Naive thymus-derived CD4-positive, alpha-beta T cell (primary cell): ENCODE measurements around the gene HMCES. TPM values are rescaled to one million over a fixed set of nuclear protein-coding genes. Genes with fewer than 3 reads are reported as not detected.

Source experiments
- ATAC-seq: fragments of 150-1000 bp; cut with Tn5 transposase; 2 replicates; pipeline ENCODE4 v1.10.0; 2021; ENCODE audit warnings: mild to moderate bottlenecking, moderate library complexity
- CTCF ChIA-PET: fragments of 350-600 bp; sonication (Branson Sonifier 250); formaldehyde crosslinking; loops from one replicate; lab custom pipeline; 2021; ENCODE audit warnings: antibody characterized with exemption; lab: Charles Lee
- POLR2A ChIA-PET: fragments of 350-600 bp; sonication (Branson Sonifier 250); formaldehyde crosslinking; loops from one replicate; lab custom pipeline; 2021; ENCODE audit warnings: antibody characterized with exemption, inconsistent platforms; lab: Charles Lee
- DNase-seq, 9 donors: peaks; one replicate each; pipeline versions ENCODE4 v3.0.0 to v3.0.0-alpha.2; 2020 to 2022; ENCODE audit warnings: mixed read lengths in 1 of 9
- H3K27ac ChIP-seq: one replicate; pipeline ENCODE4 v1.7.0; 2013; ENCODE audit warnings: mild to moderate bottlenecking, low read depth, low read length, moderate library complexity
- H3K27me3 ChIP-seq, 2 donors: one replicate each; pipeline ENCODE4 v1.7.0; 2013; ENCODE audit warnings: low read length in 2 of 2, mild to moderate bottlenecking in 2 of 2, moderate library complexity in 2 of 2; ENCODE audit not compliant: control insufficient read depth in 2 of 2, insufficient read depth in 2 of 2
- H3K36me3 ChIP-seq, 3 experiments: 1 replicate in 2 of 3; 2 replicates in 1 of 3; pipeline ENCODE4 v1.7.0; 2013; ENCODE audit warnings: low read length in 3 of 3, mild to moderate bottlenecking in 3 of 3, moderate library complexity in 1 of 3; ENCODE audit not compliant: insufficient read depth in 3 of 3, control insufficient read depth in 2 of 3
- H3K4me1 ChIP-seq, 2 donors: one replicate each; pipeline ENCODE4 v1.7.0; 2013; ENCODE audit warnings: low read length in 2 of 2, mild to moderate bottlenecking in 2 of 2, moderate library complexity in 1 of 2; ENCODE audit not compliant: control insufficient read depth in 2 of 2, insufficient read depth in 2 of 2
- H3K4me3 ChIP-seq: 2 replicates; pipeline ENCODE4 v1.7.0; 2013; ENCODE audit warnings: mild to moderate bottlenecking, low read length
- H3K9me3 ChIP-seq, 3 experiments: 1 replicate in 2 of 3; 2 replicates in 1 of 3; pipeline ENCODE4 v1.7.0; 2013; ENCODE audit warnings: low read length in 3 of 3; ENCODE audit not compliant: control insufficient read depth in 2 of 3
- H3K27ac Mint-ChIP-seq, 9 donors: one replicate each; pipeline ENCODE4 v1.8.0; 2020 to 2022; ENCODE audit warnings: mixed read lengths in 9 of 9, mild to moderate bottlenecking in 8 of 9, moderate library complexity in 5 of 9, inconsistent platforms in 2 of 9
- H3K27me3 Mint-ChIP-seq, 5 donors: one replicate each; pipeline ENCODE4 v1.8.0; 2021 to 2022; ENCODE audit warnings: mixed read lengths in 5 of 5, mild to moderate bottlenecking in 1 of 5
- H3K36me3 Mint-ChIP-seq, 5 donors: one replicate each; pipeline ENCODE4 v1.8.0; 2020 to 2022; ENCODE audit warnings: mixed read lengths in 5 of 5, mild to moderate bottlenecking in 3 of 5, inconsistent platforms in 1 of 5
- H3K4me1 Mint-ChIP-seq, 7 donors: one replicate each; pipeline ENCODE4 v1.8.0; 2020 to 2022; ENCODE audit warnings: mixed read lengths in 7 of 7, mild to moderate bottlenecking in 3 of 7, inconsistent platforms in 1 of 7
- H3K4me3 Mint-ChIP-seq, 10 donors: one replicate each; pipeline ENCODE4 v1.8.0; 2020 to 2022; ENCODE audit warnings: mild to moderate bottlenecking in 10 of 10, mixed read lengths in 10 of 10, moderate library complexity in 6 of 10, inconsistent platforms in 2 of 10
- H3K9me3 Mint-ChIP-seq, 11 donors: one replicate each; pipeline ENCODE4 v1.8.0; 2020 to 2022; ENCODE audit warnings: mixed read lengths in 11 of 11, mild to moderate bottlenecking in 4 of 11, inconsistent platforms in 1 of 11, moderate library complexity in 1 of 11
- intact Hi-C, 2 donors: fragments of 100-400 bp; cut with micrococcal nuclease; formaldehyde crosslinking; loops; one replicate each; pipeline ENCODE4 v1.15.1; 2023
- polyA plus RNA-seq, 2 donors: library from polyadenylated mRNA; unstranded; fragments of 300-500 nt; fragmentation: Illumina TruSeq; gene quantifications; one replicate each; pipeline ENCODE4 v1.2.3, GENCODE V29; 2021
- total RNA-seq, 6 experiments: library from RNA in 5 of 6; stranded (reverse) in 5 of 6; gene quantifications; 1 replicate in 5 of 6; 2 replicates in 1 of 6; pipeline ENCODE4 v1.2.3 and lab custom pipeline; 2021 to 2026

HMCES gene
- total RNA-seq (10 to 100 TPM; 45.7 to 56.4 (median 52.5) TPM), polyA plus RNA-seq (100 to 1,000 TPM in 1 of 2 donors, 10 to 100 TPM in 1; 85.3 to 135 TPM), total RNA-seq (lab: John Stamatoyannopoulos, UW) (94.5 reads per million, percentile 83 among the genes with 10 or more reads in this experiment)

GRCh38 chr3:129278439-129278965 is at the start of gene HMCES:
Gene HMCES (plus strand): TSS chr3:129278870. CDS start chr3:129279733, 863 bp downstream.
- no peaks in the 10 kb centered on the region for H3K9me3 ChIP-seq
- peak; percentile 92 to 98 (median 95) for DNase-seq
- H3K4me1 ChIP-seq: peaks cover 14 to 29% of the 10 kb centered on the region in 2 donors
- H3K4me3 ChIP-seq: peak within 1 kb of the TSS; percentile 99
- ChIA-PET CTCF (interaction anchor here (3.2 kb wide), 1 partner anchor 38 kb away, joined by 19 read pairs; a partner anchor contains a TSS), POLR2A (interaction anchor here (0.6 to 9.0 kb wide), 12 partner anchors 10 to 598 kb away, joined by 3 to 251 read pairs (median 5); partner anchors contain the start of genes COPG1 and RAB43)
- Mint-ChIP-seq H3K27ac (peak within 1 kb of the TSS; percentile 89 to 100 (median 98)), H3K36me3 (peaks cover 0 to 27% (median 7%) of the 10 kb centered on the region in 5 donors), H3K9me3 (no peaks in the 10 kb centered on the region), H3K27me3 (no peaks in the 10 kb centered on the region), H3K4me3 (peak within 1 kb of the TSS; percentile 95 to 99 (median 98)), H3K4me1 (peaks cover 21 to 50% (median 37%) of the 10 kb centered on the region in 7 donors)
- ATAC-seq: peak; percentile 98
- peak within 1 kb of the TSS; percentile 99 for H3K27ac ChIP-seq
- H3K27me3 ChIP-seq: no peaks in the 10 kb centered on the region
- H3K36me3 ChIP-seq: peaks cover 0 to 45% (median 8%) of the 10 kb centered on the region in 3 experiments
- intact Hi-C loops: loop anchor here (1.0 to 10.0 kb wide), 14 partner anchors 29 to 1226 kb away; partner anchors contain the start of genes COPG1 (in 2 of the 2), IFT122 (in 2 of the 2), ISY1 (in 2 of the 2) and TMCC1 (in 2 of the 2)

GRCh38 chr3:129228891-129229585 is 49.6 kb upstream of the HMCES start:
- peak overlapping the region in 3 of 9 donors; percentile 55 to 92 (median 56) for H3K27ac Mint-ChIP-seq
- H3K4me1 ChIP-seq: peaks cover 0 to 11% of the 10 kb centered on the region in 2 donors
- CTCF ChIA-PET: interaction anchor here (0.5 kb wide), 1 partner anchor 258 kb away, joined by 5 read pairs; no protein-coding TSS in a partner anchor

GRCh38 chr3:129230311-129231019 is 48.2 kb upstream of the HMCES start:
- Mint-ChIP-seq H3K4me1 (peaks cover 14 to 78% (median 35%) of the 10 kb centered on the region in 7 donors), H3K27me3 (peaks cover 0 to 4% (median 0%) of the 10 kb centered on the region in 5 donors), H3K9me3 (no peaks in the 10 kb centered on the region), H3K27ac (peak overlapping the region in 1 of 9 donors; percentile 92), H3K4me3 (peak overlapping the region in 1 of 10 donors; percentile 81), H3K36me3 (peaks cover 0 to 6% (median 0%) of the 10 kb centered on the region in 5 donors)
- no peak overlapping the region for H3K4me3 ChIP-seq
- no peak overlapping the region for H3K27ac ChIP-seq
- CTCF ChIA-PET: no interaction called here
- DNase-seq (peak in 1 of 9 donors; percentile 42), ATAC-seq (peak; percentile 71)
- peaks cover 0 to 4% of the 10 kb centered on the region in 2 donors for H3K4me1 ChIP-seq
- intact Hi-C loops: loop anchor here in 1 of 2 donors (1.0 kb wide), 1 partner anchor 9 kb away; no protein-coding TSS in a partner anchor
- no peaks in the 10 kb centered on the region for H3K36me3 ChIP-seq
- H3K9me3 ChIP-seq: no peaks in the 10 kb centered on the region
- POLR2A ChIA-PET: no interaction called here
- H3K27me3 ChIP-seq: no peaks in the 10 kb centered on the region

More at GRCh38 chr3:129228891-129229585, 49.6 kb upstream of the HMCES start:
- DNase-seq: no peak
- Mint-ChIP-seq H3K4me1 (peaks cover 19 to 70% (median 44%) of the 10 kb centered on the region in 7 donors), H3K27me3 (peaks cover 0 to 4% (median 0%) of the 10 kb centered on the region in 5 donors), H3K36me3 (peaks cover 0 to 5% (median 0%) of the 10 kb centered on the region in 5 donors), H3K4me3 (peak overlapping the region in 1 of 10 donors; percentile 31), H3K9me3 (no peaks in the 10 kb centered on the region)
- H3K4me3 ChIP-seq: no peak overlapping the region
- H3K27ac ChIP-seq: no peak overlapping the region
- POLR2A ChIA-PET: interaction anchor here (0.6 kb wide), 1 partner anchor 83 kb away, joined by 3 read pairs; no protein-coding TSS in a partner anchor
- H3K27me3 ChIP-seq: no peaks in the 10 kb centered on the region
- intact Hi-C loops: no loop called here
- no peak for ATAC-seq
- H3K9me3 ChIP-seq: no peaks in the 10 kb centered on the region
- no peaks in the 10 kb centered on the region for H3K36me3 ChIP-seq

- no peaks in the 10 kb centered on the region for H3K36me3 ChIP-seq
- H3K4me1 Mint-ChIP-seq: peaks cover 14 to 76% (median 29%) of the 10 kb centered on the region in 7 donors
- no peak overlapping the region for H3K4me3 ChIP-seq
- H3K27me3 ChIP-seq: no peaks in the 10 kb centered on the region
- DNase-seq (no peak), ATAC-seq (no peak)
- H3K27ac ChIP-seq: no peak overlapping the region
- H3K36me3 Mint-ChIP-seq: peaks cover 0 to 11% (median 0%) of the 10 kb centered on the region in 5 donors
- intact Hi-C loops: no loop called here
- ChIA-PET POLR2A (no interaction called here), CTCF (interaction anchor here (0.7 kb wide), 1 partner anchor 612 kb away, joined by 6 read pairs; no protein-coding TSS in a partner anchor)
- H3K9me3 Mint-ChIP-seq: no peaks in the 10 kb centered on the region
- no peaks in the 10 kb centered on the region for H3K9me3 ChIP-seq
- peak overlapping the region in 1 of 9 donors; percentile 78 for H3K27ac Mint-ChIP-seq
- no peaks in the 10 kb centered on the region for H3K4me1 ChIP-seq
- peak overlapping the region in 1 of 10 donors; percentile 73 for H3K4me3 Mint-ChIP-seq
- H3K27me3 Mint-ChIP-seq: peaks cover 0 to 4% (median 0%) of the 10 kb centered on the region in 5 donors
Measured at GRCh38 chr3:129231331-129232119, 47.1 kb upstream of the HMCES start.

GRCh38 chr3:129233538-129233937 is 45.1 kb upstream of the HMCES start:
- Histone ChIP-seq H3K27ac (no peak overlapping the region), H3K27me3 (no peaks in the 10 kb centered on the region), H3K36me3 (no peaks in the 10 kb centered on the region), H3K9me3 (no peaks in the 10 kb centered on the region), H3K4me1 (peaks cover 0 to 1% of the 10 kb centered on the region in 2 donors), H3K4me3 (no peak overlapping the region)
- H3K4me1 Mint-ChIP-seq: peaks cover 12 to 69% (median 18%) of the 10 kb centered on the region in 7 donors
- H3K27me3 Mint-ChIP-seq: peaks cover 0 to 4% (median 0%) of the 10 kb centered on the region in 5 donors
- ChIA-PET POLR2A (interaction anchor here (0.6 kb wide), 1 partner anchor 219 kb away, joined by 3 read pairs; no protein-coding TSS in a partner anchor), CTCF (no interaction called here)
- peaks cover 0 to 11% (median 0%) of the 10 kb centered on the region in 5 donors for H3K36me3 Mint-ChIP-seq
- intact Hi-C loops: no loop called here
- peak overlapping the region in 2 of 9 donors; percentile 57 to 78 for H3K27ac Mint-ChIP-seq
- no peaks in the 10 kb centered on the region for H3K9me3 Mint-ChIP-seq
- peak; percentile 77 for ATAC-seq
- no peak for DNase-seq
- peak overlapping the region in 2 of 10 donors; percentile 49 to 68 for H3K4me3 Mint-ChIP-seq
